ENCODE data around the gene NALCN.

NALCN gene

GRCh38 chr13:101049166-101049850 lies 367.0 kb downstream of the NALCN start:
- in situ Hi-C loops (cut with MboI; ENCODE audit: low sequenced_read_pairs) = no loop called here

GRCh38 chr13:101036546-101036945 lies 379.8 kb downstream of the NALCN start:
- in situ Hi-C loops (cut with MboI; ENCODE audit: low sequenced_read_pairs) = no loop called here

DNA sequence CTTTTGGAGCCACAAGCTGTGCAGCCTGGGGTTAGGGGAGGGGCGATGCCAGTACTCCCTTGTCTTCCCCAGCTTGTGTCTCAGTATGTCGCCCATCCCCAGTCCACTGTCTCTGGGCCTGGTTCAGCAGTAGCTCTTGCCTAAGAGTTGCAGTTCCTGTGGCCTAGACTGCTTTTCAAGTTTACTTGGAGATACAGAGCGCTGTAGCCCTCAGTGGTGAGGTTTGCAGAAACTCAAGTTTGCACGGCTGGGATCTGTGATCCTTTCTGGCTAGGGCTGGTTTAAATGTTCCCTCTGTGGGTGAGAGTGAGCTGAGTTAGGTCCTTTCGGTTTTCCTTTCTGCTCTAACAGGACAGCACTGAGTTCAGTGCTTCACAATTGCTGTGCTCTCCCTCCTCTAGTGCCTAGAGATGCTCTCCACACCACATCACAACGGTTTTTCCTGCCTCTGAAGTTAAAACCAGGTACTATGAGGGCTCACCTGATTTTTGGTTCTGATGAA lies 381.1 kb downstream of the NALCN start:
- in situ Hi-C loops (cut with MboI; ENCODE audit: low sequenced_read_pairs) = no loop called here

DNA sequence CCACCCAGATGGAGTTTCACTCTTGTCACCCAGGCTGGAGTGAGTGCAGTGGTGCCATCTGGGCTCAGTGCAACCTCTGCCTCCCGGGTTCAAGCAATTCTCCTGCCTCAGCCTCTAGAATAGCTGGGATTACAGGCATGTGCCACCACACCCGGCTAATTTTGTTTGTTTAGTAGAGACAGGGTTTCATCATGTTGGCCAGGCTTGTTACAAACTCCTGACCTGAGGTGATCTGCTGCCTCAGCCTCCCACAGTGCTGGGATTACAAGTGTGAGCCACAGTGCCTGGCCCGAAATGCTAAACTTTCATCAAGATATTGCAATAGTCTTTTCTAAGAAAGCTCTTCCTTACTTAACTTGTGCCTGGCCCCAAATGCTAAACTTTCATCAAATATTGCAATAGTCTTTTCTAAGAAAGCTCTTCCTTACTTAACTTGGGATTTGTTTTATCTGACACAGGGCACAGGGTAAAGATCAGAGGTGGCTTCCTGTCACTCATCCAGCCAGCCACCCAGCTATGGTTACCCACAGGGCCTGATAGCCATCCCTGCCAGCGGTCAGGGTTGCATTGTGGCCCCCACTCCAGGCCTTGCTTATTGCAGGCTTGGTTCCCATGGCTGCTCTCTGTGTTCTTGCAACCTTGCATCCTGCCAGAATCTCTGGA lies 389.4 kb downstream of the NALCN start:
- in situ Hi-C loops (cut with MboI; ENCODE audit: low sequenced_read_pairs) = no loop called here

- in situ Hi-C loops (cut with MboI; ENCODE audit: low sequenced_read_pairs) = no loop called here
Measured at GRCh38 chr13:101026328-101026727, 390.0 kb downstream of the NALCN start.

DNA sequence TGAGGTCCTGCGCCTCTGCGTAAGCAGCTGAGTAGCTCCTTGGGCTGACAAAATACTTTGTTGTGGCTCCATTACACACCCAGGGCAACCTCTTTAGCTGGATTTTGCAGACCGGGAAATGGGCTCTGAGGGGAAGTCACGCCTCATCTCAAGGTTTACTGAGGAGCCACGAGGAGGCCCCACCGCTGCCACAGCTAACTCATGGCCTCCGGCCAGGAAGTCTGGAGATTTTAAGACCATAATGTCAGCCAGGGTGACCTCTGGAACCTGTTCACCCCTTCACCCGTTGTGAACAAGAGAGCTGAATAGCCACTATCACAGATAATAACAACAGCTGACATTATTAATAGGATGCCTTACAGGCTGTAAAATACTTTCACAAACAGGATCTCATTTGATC lies 390.4 kb downstream of the NALCN start:
- in situ Hi-C loops (cut with MboI; ENCODE audit: low sequenced_read_pairs) = no loop called here

GRCh38 chr13:101025519-101025918 lies 390.8 kb downstream of the NALCN start:
- in situ Hi-C loops (cut with MboI; ENCODE audit: low sequenced_read_pairs) = no loop called here

DNA sequence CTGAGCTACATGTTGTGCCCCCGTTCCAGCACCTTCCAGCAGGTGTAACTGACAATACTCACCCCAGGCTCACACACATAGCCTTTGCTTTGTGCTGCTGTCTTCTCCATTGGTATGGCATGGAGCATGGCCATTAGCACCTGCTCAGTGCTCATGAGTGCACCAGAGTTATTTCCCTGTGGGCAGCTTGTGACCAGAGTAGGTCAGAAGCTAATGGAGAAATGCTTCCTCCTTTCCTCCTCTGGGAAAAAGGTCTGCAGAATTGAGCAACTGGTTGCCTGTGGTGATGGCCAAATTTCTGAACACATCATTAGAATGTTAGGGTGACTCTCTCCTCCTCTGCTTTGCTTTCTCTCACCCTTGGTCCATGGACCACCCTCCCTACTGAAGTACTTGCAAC lies 397.2 kb downstream of the NALCN start:
- in situ Hi-C loops (cut with MboI; ENCODE audit: low sequenced_read_pairs) = no loop called here

DNA sequence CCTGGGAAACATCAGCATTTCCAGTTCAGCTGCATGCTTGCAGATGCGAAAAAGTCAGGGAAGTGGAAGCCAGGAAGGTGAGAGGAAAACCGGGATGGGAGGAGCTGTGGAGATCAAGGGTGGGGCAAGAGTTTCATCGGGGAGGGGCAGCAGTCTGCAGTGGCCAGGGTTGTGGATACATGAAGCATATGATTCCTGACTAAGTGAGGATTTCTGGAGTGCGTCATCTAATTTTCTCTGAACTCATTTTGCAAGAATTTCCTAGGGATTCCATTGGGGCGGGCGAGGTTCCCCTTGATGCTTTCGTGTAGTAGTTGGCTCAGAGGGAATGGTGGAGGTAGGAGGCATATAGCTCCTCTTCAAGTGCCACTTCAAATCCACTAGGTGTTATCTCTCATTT lies 397.6 kb downstream of the NALCN start:
- in situ Hi-C loops (cut with MboI; ENCODE audit: low sequenced_read_pairs) = no loop called here

DNA sequence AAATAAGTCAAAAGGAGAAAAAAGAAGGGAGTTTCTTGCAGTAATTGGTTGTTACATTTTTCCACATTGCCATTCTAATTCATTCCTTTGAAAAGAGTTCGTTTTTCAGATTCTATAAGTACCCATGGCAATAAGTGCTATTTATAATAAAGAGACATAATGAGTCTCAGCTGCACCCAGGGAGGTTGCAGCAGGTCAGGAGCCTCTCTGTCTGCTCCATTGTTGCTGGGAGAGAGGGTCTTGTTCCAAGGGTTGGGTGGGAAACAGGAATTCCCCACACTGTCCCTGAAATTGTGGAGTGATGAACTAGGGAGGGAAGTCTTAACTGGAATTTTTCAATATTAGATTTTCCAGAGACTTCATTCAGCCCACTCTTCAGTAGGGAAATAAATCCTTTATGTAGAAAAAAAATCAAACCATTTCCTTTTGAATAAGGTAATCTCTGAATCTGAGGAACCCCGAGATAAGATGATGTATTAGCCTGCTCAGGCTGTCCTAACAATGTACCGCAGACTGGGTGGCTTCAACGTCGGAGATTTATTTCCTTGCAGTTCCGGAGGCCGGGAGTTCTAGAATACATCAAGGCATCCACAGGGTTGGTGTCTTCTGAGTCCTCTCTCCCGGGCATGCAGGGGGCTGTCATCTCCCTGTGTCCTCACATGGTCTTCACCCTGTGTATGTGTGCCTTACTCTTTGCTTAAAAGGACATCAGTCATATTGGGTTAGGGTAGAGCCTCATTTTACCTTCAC lies 399.0 kb downstream of the NALCN start:
- in situ Hi-C loops (cut with MboI; ENCODE audit: low sequenced_read_pairs) = no loop called here

- in situ Hi-C loops (cut with MboI; ENCODE audit: low sequenced_read_pairs) = no loop called here
Measured at GRCh38 chr13:101016475-101016874, 399.8 kb downstream of the NALCN start.

DNA sequence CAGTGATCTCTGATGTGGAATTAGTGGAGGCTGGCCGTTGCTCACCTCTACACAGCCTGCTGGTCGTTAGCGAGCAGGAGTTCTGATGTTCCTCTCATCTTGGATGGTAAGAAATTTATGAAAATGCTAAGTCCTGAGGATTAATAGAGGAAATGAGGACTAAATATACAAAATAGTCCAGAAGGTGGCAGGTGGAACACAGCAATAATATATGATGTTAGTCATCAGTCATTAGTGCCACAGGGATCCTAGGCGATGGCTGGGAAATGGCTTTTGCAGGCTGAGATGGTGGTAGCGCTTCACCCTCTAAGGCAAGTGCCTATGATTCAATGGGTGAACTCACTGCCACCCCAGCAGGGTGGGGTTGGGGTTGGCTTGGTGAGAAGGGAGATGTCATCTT lies 403.1 kb downstream of the NALCN start:
- in situ Hi-C loops (cut with MboI; ENCODE audit: low sequenced_read_pairs) = no loop called here

DNA sequence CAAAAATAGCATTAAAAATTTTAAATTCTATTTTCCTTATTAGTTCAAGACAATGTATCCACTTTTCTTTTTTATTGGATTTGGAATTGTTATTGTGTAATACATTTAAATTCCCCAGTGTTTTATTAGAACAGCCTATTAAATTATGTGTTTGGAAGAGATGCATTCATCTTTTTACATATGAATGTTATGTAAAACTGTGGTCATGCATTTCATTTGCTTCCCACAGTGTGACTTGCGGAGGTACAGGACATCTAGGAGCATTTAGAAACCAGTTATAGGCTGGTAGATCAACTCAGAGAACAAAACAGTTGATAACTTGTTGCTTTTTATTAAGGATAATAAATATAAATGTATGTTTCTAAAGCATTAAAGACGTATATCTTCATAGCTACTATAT lies 406.2 kb downstream of the NALCN start:
- in situ Hi-C loops (cut with MboI; ENCODE audit: low sequenced_read_pairs) = no loop called here

- in situ Hi-C loops (cut with MboI; ENCODE audit: low sequenced_read_pairs) = no loop called here
Measured at GRCh38 chr13:101007245-101007644, 409.1 kb downstream of the NALCN start.
